ENCODE results near the gene LEMD2. TPM values are rescaled to one million over a fixed set of nuclear protein-coding genes. Genes with fewer than 3 reads are reported as not detected.

Gene LEMD2
- total RNA-seq, result 54.9 and 58.3 TPM in 2 replicates

GRCh38 chr6:33788694-33789549 is at the start of gene LEMD2:
TSS of gene LEMD2 (minus strand) at chr6:33789130. CDS start at chr6:33789116, 14 bp downstream.

GRCh38 chr6:33803571-33804053 is 14.7 kb upstream of the LEMD2 start, which contains the start of gene MLN:
TSS of gene MLN (minus strand) at chr6:33804003. CDS start at chr6:33801163, 2,840 bp downstream.

GRCh38 chr6:33746651-33747100 is 42.3 kb downstream of the LEMD2 start, which contains the start of gene IP6K3:
TSS of gene IP6K3 (minus strand) at chr6:33746905. CDS start at chr6:33735476, 11,429 bp downstream.

Other genes starting within 250 kb of the LEMD2 start
- gene BAK1, start 208.9 kb downstream of the LEMD2 start, total RNA-seq, result 14.8 and 19.7 TPM in 2 replicates
- 13.1 and 36.3 TPM in 2 replicates for gene ITPR3, start 167.8 kb downstream of the LEMD2 start, total RNA-seq
- gene UQCC2, start 77.4 kb downstream of the LEMD2 start, total RNA-seq, result 12.0 and 27.3 TPM in 2 replicates
- 1.1 and 5.9 TPM in 2 replicates for gene IP6K3, start 42.2 kb downstream of the LEMD2 start, total RNA-seq
- not detected in 2 replicates for gene MLN, start 14.9 kb upstream of the LEMD2 start, total RNA-seq